H1 (cell line): Measurements from ENCODE around the gene CDCP1. TPM values are rescaled to one million over a fixed set of nuclear protein-coding genes. Genes with fewer than 3 reads are reported as not detected.

Source experiments
- CTCF ChIA-PET: fragments of 300-600 bp; sonication (Branson Sonifier 250); formaldehyde crosslinking; loops from one replicate; lab custom pipeline; 2021; ENCODE audit not compliant: partially characterized antibody; lab: Charles Lee
- POLR2A ChIA-PET: fragments of 300-600 bp; sonication (Branson Sonifier 250); formaldehyde crosslinking; loops from one replicate; lab custom pipeline; 2021; ENCODE audit warnings: inconsistent platforms; ENCODE audit not compliant: partially characterized antibody; lab: Charles Lee
- DNase-seq, 2 experiments: peaks; one replicate each; pipeline versions ENCODE4 v3.0.0 to v3.0.0-alpha.2; 2010 to 2022; ENCODE audit warnings: low spot score in 2 of 2, low read depth in 1 of 2, mixed read lengths in 1 of 2
- FAIRE-seq: peaks from 2 replicates; lab custom pipeline; 2011; peaks lifted over from hg19 to GRCh38; lab: Jason Lieb, UNC
- H2AFZ ChIP-seq: 2 replicates; pipeline ENCODE4 v1.8.1; 2012; ENCODE audit warnings: low read length, inconsistent platforms
- H2AK5ac ChIP-seq: 2 replicates; pipeline ENCODE4 v1.6.1; 2013; ENCODE audit warnings: low read depth, low read length
- H2BK120ac ChIP-seq: replicated peaks from 2 replicates; pipeline ENCODE3; 2013; ENCODE audit warnings: low read depth, low read length, inconsistent platforms
- H2BK12ac ChIP-seq: 2 replicates; pipeline ENCODE4 v1.6.1; 2013; ENCODE audit warnings: low read depth, low read length
- H2BK15ac ChIP-seq: 2 replicates; pipeline ENCODE4 v1.6.1; 2013; ENCODE audit warnings: low read length
- H2BK20ac ChIP-seq: 2 replicates; pipeline ENCODE4 v1.6.1; 2013; ENCODE audit warnings: low read length
- H2BK5ac ChIP-seq: 2 replicates; pipeline ENCODE4 v1.6.1; 2013; ENCODE audit warnings: low read depth, low read length
- H3K14ac ChIP-seq: 2 replicates; pipeline ENCODE4 v1.6.1; 2013; ENCODE audit warnings: inconsistent platforms; ENCODE audit not compliant: insufficient read length
- H3K18ac ChIP-seq: 2 replicates; pipeline ENCODE4 v1.6.1; 2013; ENCODE audit warnings: low read length; ENCODE audit errors: extremely low read depth
- H3K23ac ChIP-seq: 2 replicates; pipeline ENCODE4 v1.6.1; 2013; ENCODE audit warnings: inconsistent platforms; ENCODE audit not compliant: insufficient read length
- H3K23me2 ChIP-seq: 2 replicates; pipeline ENCODE4 v1.6.1; 2013; ENCODE audit warnings: low read depth, low read length
- H3K27ac ChIP-seq: 2 replicates; pipeline ENCODE4 v1.6.1; 2011; ENCODE audit warnings: low read depth, low read length, inconsistent platforms
- H3K27me3 ChIP-seq, 4 experiments: replicated peaks in 1 of 4; 1 replicate in 1 of 4; 2 replicates in 3 of 4; pipeline versions ENCODE4 v1.6.1 to v1.8.1; 2011 to 2013; ENCODE audit warnings: low read length in 3 of 4, mild to moderate bottlenecking in 3 of 4, inconsistent platforms in 2 of 4, mixed read lengths in 2 of 4, moderate library complexity in 1 of 4; ENCODE audit not compliant: control insufficient read depth in 3 of 4, insufficient read depth in 3 of 4; ENCODE audit errors: extremely low read depth in 1 of 4
- H3K36me3 ChIP-seq, 4 experiments: 2 replicates each; pipeline versions ENCODE4 v1.6.1 to v1.8.1; 2011 to 2013; ENCODE audit warnings: mild to moderate bottlenecking in 4 of 4, low read length in 3 of 4, moderate library complexity in 2 of 4, control low read depth in 1 of 4, inconsistent platforms in 1 of 4; ENCODE audit not compliant: insufficient read depth in 4 of 4, control insufficient read depth in 2 of 4
- H3K4ac ChIP-seq: replicated peaks from 2 replicates; pipeline ENCODE3; 2013; ENCODE audit warnings: low read length, low read depth, mixed read lengths, inconsistent platforms; ENCODE audit not compliant: insufficient read length
- H3K4me1 ChIP-seq, 4 experiments: replicated peaks in 1 of 4; 1 replicate in 1 of 4; 2 replicates in 3 of 4; pipeline versions ENCODE4 v1.6.1 to v1.8.1; 2011 to 2013; ENCODE audit warnings: low read length in 3 of 4, inconsistent platforms in 2 of 4, mixed read lengths in 1 of 4; ENCODE audit not compliant: insufficient read depth in 4 of 4, control insufficient read depth in 3 of 4
- H3K4me2 ChIP-seq, 2 experiments: 2 replicates each; pipeline versions ENCODE4 v1.6.1 to v1.8.1; 2011 to 2013; ENCODE audit warnings: low read depth in 2 of 2, low read length in 2 of 2, control low read depth in 1 of 2, inconsistent platforms in 1 of 2, mild to moderate bottlenecking in 1 of 2; ENCODE audit not compliant: insufficient read depth in 1 of 2
- H3K4me3 ChIP-seq, 4 experiments: fragments of 200-600, 300-600 bp in 1 of 4; sonication (generic), shearing (Covaris generic), sonication (Bioruptor Twin) in 1 of 4; 2 replicates each; pipeline versions ENCODE4 v1.5.1 to v1.8.1; 2011 to 2016; ENCODE audit warnings: low read length in 4 of 4, low read depth in 3 of 4, control low read depth in 2 of 4, inconsistent platforms in 2 of 4, mild to moderate bottlenecking in 2 of 4, mixed read lengths in 1 of 4, moderate library complexity in 1 of 4; ENCODE audit not compliant: insufficient read depth in 2 of 4; ENCODE audit errors: extremely low read depth in 1 of 4
- H3K56ac ChIP-seq: replicated peaks from 2 replicates; pipeline ENCODE3; 2013; ENCODE audit warnings: low read depth, mild to moderate bottlenecking, mixed read lengths, low read length, inconsistent platforms; ENCODE audit not compliant: insufficient read length
- H3K79me1 ChIP-seq: 2 replicates; pipeline ENCODE4 v1.6.1; 2013; ENCODE audit warnings: low read depth, low read length, control low read depth
- H3K79me2 ChIP-seq, 2 experiments: 2 replicates each; pipeline versions ENCODE4 v1.6.1 to v1.8.1; 2012 to 2013; ENCODE audit warnings: low read length in 2 of 2, mild to moderate bottlenecking in 2 of 2, inconsistent platforms in 1 of 2; ENCODE audit not compliant: insufficient read depth in 2 of 2, control insufficient read depth in 1 of 2
- H3K9ac ChIP-seq, 4 experiments: replicated peaks in 1 of 4; 1 replicate in 1 of 4; 2 replicates in 3 of 4; pipeline versions ENCODE4 v1.6.1 to v1.8.1; 2011 to 2013; ENCODE audit warnings: low read depth in 3 of 4, low read length in 3 of 4, control low read depth in 2 of 4, mild to moderate bottlenecking in 2 of 4, moderate library complexity in 2 of 4, inconsistent platforms in 1 of 4; ENCODE audit errors: extremely low read depth in 1 of 4
- H3K9me3 ChIP-seq, 2 experiments: 2 replicates each; pipeline versions ENCODE4 v1.6.1 to v1.8.1; 2012 to 2013; ENCODE audit warnings: mild to moderate bottlenecking in 2 of 2, moderate library complexity in 2 of 2, control low read depth in 1 of 2, inconsistent platforms in 1 of 2, low read depth in 1 of 2, low read length in 1 of 2, mixed read lengths in 1 of 2; ENCODE audit not compliant: insufficient read depth in 2 of 2
- H4K20me1 ChIP-seq, 2 experiments: replicated peaks in 1 of 2; 2 replicates each; pipeline versions ENCODE3 to v1.8.1; 2011 to 2013; ENCODE audit warnings: inconsistent platforms in 2 of 2, low read length in 2 of 2, mild to moderate bottlenecking in 1 of 2; ENCODE audit not compliant: insufficient read depth in 2 of 2, control insufficient read depth in 1 of 2
- H4K5ac ChIP-seq: 2 replicates; pipeline ENCODE4 v1.6.1; 2013; ENCODE audit warnings: low read length, low read depth, mixed read lengths, inconsistent platforms; ENCODE audit not compliant: insufficient read length
- H4K8ac ChIP-seq: 2 replicates; pipeline ENCODE4 v1.8.0; 2013; ENCODE audit warnings: mild to moderate bottlenecking, moderate library complexity, low read length, inconsistent platforms; ENCODE audit not compliant: insufficient read depth; ENCODE audit errors: extremely low read depth
- H4K91ac ChIP-seq: replicated peaks from 2 replicates; pipeline ENCODE3; 2013; ENCODE audit warnings: low read length, mixed read lengths, inconsistent platforms; ENCODE audit not compliant: insufficient read length
- BRCA1 ChIP-seq: IDR thresholded peaks from 2 replicates; pipeline ENCODE4 v1.6.1; 2012; ENCODE audit warnings: low read depth, low read length, improper control_type of control experiment
- EGR1 ChIP-seq: IDR thresholded peaks from 2 replicates; pipeline ENCODE4 v1.6.1; 2011; ENCODE audit warnings: low read depth, low read length, borderline replicate concordance
- GABPA ChIP-seq: IDR thresholded peaks from 2 replicates; pipeline ENCODE4 v1.6.1; 2011; ENCODE audit warnings: mild to moderate bottlenecking, low read length, moderate library complexity, borderline replicate concordance; ENCODE audit not compliant: insufficient read depth
- GTF2F1 ChIP-seq: IDR thresholded peaks from 2 replicates; pipeline ENCODE4 v1.6.1; 2012; ENCODE audit warnings: low read depth, low read length, improper control_type of control experiment, borderline replicate concordance
- HDAC6 ChIP-seq: IDR thresholded peaks from one replicate; pipeline ENCODE4 v1.7.1; 2012; ENCODE audit warnings: low read depth, mild to moderate bottlenecking, inconsistent platforms, low read length, moderate library complexity
- PHF8 ChIP-seq: fragments of 200-600 bp; sonication (generic); conservative IDR thresholded peaks from 2 replicates; pipeline ENCODE4 v1.7.1; 2012; ENCODE audit warnings: low read depth, mild to moderate bottlenecking, inconsistent platforms, low read length, moderate library complexity
- POLR2AphosphoS5 ChIP-seq: IDR thresholded peaks from 2 replicates; pipeline ENCODE4 v1.6.1; 2011; ENCODE audit warnings: low read depth, low read length
- TAF7 ChIP-seq: optimal IDR thresholded peaks from 2 replicates; pipeline ENCODE3; 2011; ENCODE audit warnings: low read depth, mild to moderate bottlenecking, inconsistent platforms, low read length, moderate library complexity, borderline replicate concordance
- TBP ChIP-seq: IDR thresholded peaks from 2 replicates; pipeline ENCODE4 v1.6.1; 2011; ENCODE audit warnings: low read depth, low read length, improper control_type of control experiment
- WGBS, 2 experiments: shearing (Covaris generic) in 1 of 2; methylation state at CpG; one replicate each; pipeline versions ENCODE4 v1.1.6 to v1.1.7; 2013 to 2015; ENCODE audit warnings: low lambda C conversion rate in 2 of 2, mixed read lengths in 2 of 2, inconsistent platforms in 1 of 2, low coverage in 1 of 2, missing lambda C conversion rate in 1 of 2; ENCODE audit not compliant: insufficient replicate concordance in 2 of 2, insufficient coverage in 1 of 2, insufficient read length in 1 of 2; ENCODE audit errors: extremely low coverage in 1 of 2, missing lambda C conversion rate in 1 of 2; 5-methylcytosine and 5-hydroxymethylcytosine counted together
- polyA plus RNA-seq, 7 experiments: library from polyadenylated mRNA; depleted of rRNA in 3 of 7; stranded (reverse) in 5 of 7; unstranded in 2 of 7; fragments of >200 nt in 5 of 7; fragments of 200-250 nt in 2 of 7; gene quantifications; 1 replicate in 5 of 7; 2 replicates in 1 of 7; 4 replicates in 1 of 7; pipeline versions ENCODE4 v1.2.1 to v1.2.3, GENCODE V29; 2011 to 2013; ENCODE audit warnings: missing spikeins in 2 of 7, mixed read lengths in 2 of 7
- total RNA-seq: library from RNA; stranded (reverse); fragmentation: NEBNext Ultra II Directional; extraction: Animal tissue kit (Norgen Biotek cat#: 25700); gene quantifications from 2 replicates; pipeline ENCODE4 v1.2.1, GENCODE V29; 2021
- TF ChIP-seq, protein P1 (sequence below): IDR thresholded peaks from 2 replicates; pipeline ENCODE4 v1.6.1; 2012; ENCODE audit warnings: low read length, inconsistent platforms
- TF ChIP-seq, protein P2 (sequence below): IDR thresholded peaks from 2 replicates; pipeline ENCODE4 v1.6.1; 2011; ENCODE audit warnings: low read length, improper control_type of control experiment

The CDCP1 gene
- total and polyA plus RNA-seq, 2 of the 8 experiments (the other 6 are each of a cell fraction or from before 2014, with no cell fraction given): 10.0 to 23.3 TPM

DNA sequence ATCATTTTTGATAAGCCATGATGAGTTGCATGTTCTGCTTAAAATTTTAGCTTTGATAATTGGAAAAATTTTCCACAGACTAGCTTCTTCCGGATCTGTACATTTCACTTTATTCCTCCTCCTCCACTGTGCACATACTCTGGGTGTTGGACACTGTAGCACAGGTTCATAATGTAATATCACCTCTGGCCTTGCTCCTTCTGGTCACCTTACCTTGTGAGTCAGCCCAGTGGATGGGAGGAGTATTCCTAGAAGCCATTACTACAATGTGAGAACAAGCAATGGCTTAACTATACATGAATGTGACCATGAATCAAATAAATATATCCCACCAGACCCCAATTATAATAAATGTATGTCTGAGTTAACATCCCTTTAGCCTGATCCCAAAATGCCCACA is 6.1 kb upstream of the CDCP1 start:
- Histone ChIP-seq H3K79me2 (no peaks in the 10 kb centered on the region), H2BK15ac (no peak overlapping the region), H2BK12ac (no peak overlapping the region), H3K27me3 (peaks cover 3 to 4% (median 3%) of the 10 kb centered on the region in 4 experiments), H3K56ac (no peak overlapping the region), H3K23me2 (no peaks in the 10 kb centered on the region), H2BK5ac (no peak overlapping the region), H2AK5ac (no peak overlapping the region), H3K4me2 (no peak overlapping the region), H4K20me1 (no peaks in the 10 kb centered on the region), H3K36me3 (no peaks in the 10 kb centered on the region), H3K23ac (no peak overlapping the region), H3K9me3 (no peaks in the 10 kb centered on the region), H4K8ac (no peak overlapping the region), H3K18ac (no peak overlapping the region), H3K79me1 (no peaks in the 10 kb centered on the region), H3K14ac (no peak overlapping the region), H4K91ac (no peak overlapping the region), H4K5ac (no peak overlapping the region), H3K9ac (no peak overlapping the region), H3K4me1 (no peaks in the 10 kb centered on the region), H2AFZ (no peak overlapping the region), H3K27ac (no peak overlapping the region), H2BK20ac (no peak overlapping the region), H3K4ac (no peak overlapping the region), H3K4me3 (no peak overlapping the region), H2BK120ac (no peak overlapping the region)
- FAIRE-seq (no peak), DNase-seq (no peak)
- WGBS, 2 experiments: 100% methylated on average over 1 of the region's 1 CpG; no CpG with 5 or more reads in 1 of the 2 experiments
- POLR2A ChIA-PET: no interaction called here
- CTCF ChIA-PET: interaction anchor here (1.0 kb wide), 1 partner anchor 58 kb away, joined by 4 read pairs; no protein-coding TSS in a partner anchor
- TF ChIP-seq TBP: no peak
- TF ChIP-seq, protein P1, sequence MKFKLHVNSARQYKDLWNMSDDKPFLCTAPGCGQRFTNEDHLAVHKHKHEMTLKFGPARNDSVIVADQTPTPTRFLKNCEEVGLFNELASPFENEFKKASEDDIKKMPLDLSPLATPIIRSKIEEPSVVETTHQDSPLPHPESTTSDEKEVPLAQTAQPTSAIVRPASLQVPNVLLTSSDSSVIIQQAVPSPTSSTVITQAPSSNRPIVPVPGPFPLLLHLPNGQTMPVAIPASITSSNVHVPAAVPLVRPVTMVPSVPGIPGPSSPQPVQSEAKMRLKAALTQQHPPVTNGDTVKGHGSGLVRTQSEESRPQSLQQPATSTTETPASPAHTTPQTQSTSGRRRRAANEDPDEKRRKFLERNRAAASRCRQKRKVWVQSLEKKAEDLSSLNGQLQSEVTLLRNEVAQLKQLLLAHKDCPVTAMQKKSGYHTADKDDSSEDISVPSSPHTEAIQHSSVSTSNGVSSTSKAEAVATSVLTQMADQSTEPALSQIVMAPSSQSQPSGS: no peak
- no peak for TF ChIP-seq BRCA1
- TF ChIP-seq PHF8: no peak
- TF ChIP-seq TAF7: no peak
- TF ChIP-seq GABPA: no peak
- no peak for TF ChIP-seq GTF2F1
- TF ChIP-seq, protein P2, sequence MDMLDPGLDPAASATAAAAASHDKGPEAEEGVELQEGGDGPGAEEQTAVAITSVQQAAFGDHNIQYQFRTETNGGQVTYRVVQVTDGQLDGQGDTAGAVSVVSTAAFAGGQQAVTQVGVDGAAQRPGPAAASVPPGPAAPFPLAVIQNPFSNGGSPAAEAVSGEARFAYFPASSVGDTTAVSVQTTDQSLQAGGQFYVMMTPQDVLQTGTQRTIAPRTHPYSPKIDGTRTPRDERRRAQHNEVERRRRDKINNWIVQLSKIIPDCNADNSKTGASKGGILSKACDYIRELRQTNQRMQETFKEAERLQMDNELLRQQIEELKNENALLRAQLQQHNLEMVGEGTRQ: no peak
- no peak for TF ChIP-seq HDAC6
- no peak for TF ChIP-seq EGR1
- no peak for TF ChIP-seq POLR2AphosphoS5
